AML-193 (cell line): ENCODE results near the gene CCDC7.
"Not testable (repeated sequence)": the region's sequence is repeated elsewhere in the genome, so short reads cannot be mapped to it uniquely, and the experiment has no call there.

Experiments used
- DNase-seq, 2 experiments: peaks; one replicate each; lab custom pipeline; 2025; lab: John Stamatoyannopoulos, UW

CCDC7 gene

GRCh38 chr10:32454148-32454547 lies 8.2 kb downstream of the CCDC7 start:
- no peak for DNase-seq

GRCh38 chr10:32459051-32459698 lies 13.2 kb downstream of the CCDC7 start:
- DNase-seq = no peak

- DNase-seq = no peak
These were observed 15.3 kb downstream of the CCDC7 start for GRCh38 chr10:32461203-32461602.

- no peak for DNase-seq
These were observed 25.3 kb downstream of the CCDC7 start for GRCh38 chr10:32471232-32471631.

- DNase-seq = no peak
These were observed 31.6 kb downstream of the CCDC7 start for GRCh38 chr10:32477499-32477898.

- DNase-seq = no peak
These were observed 35.7 kb downstream of the CCDC7 start for GRCh38 chr10:32481606-32482005.

GRCh38 chr10:32483019-32483502 lies 37.1 kb downstream of the CCDC7 start:
- DNase-seq = not testable (repeated sequence)

- not testable (repeated sequence) for DNase-seq
These were observed 42.1 kb downstream of the CCDC7 start for GRCh38 chr10:32488038-32488437.

- no peak for DNase-seq
These were observed 43.2 kb downstream of the CCDC7 start for GRCh38 chr10:32489158-32489557.

GRCh38 chr10:32489901-32490300 lies 44.0 kb downstream of the CCDC7 start:
- no peak for DNase-seq

- not testable (repeated sequence) for DNase-seq
These were observed 48.6 kb downstream of the CCDC7 start for GRCh38 chr10:32494562-32494961.

- not testable (repeated sequence) for DNase-seq
These were observed 54.2 kb downstream of the CCDC7 start for GRCh38 chr10:32500136-32500535.

GRCh38 chr10:32501906-32502305 lies 56.0 kb downstream of the CCDC7 start:
- no peak for DNase-seq

GRCh38 chr10:32505762-32506420 lies 60.0 kb downstream of the CCDC7 start:
- DNase-seq = not testable (repeated sequence)

GRCh38 chr10:32511599-32511998 lies 65.7 kb downstream of the CCDC7 start:
- DNase-seq = no peak

GRCh38 chr10:32516567-32517495 lies 70.9 kb downstream of the CCDC7 start:
- DNase-seq = no peak

- DNase-seq = no peak
These were observed 84.3 kb downstream of the CCDC7 start for GRCh38 chr10:32530231-32530630.

GRCh38 chr10:32538256-32538655 lies 92.3 kb downstream of the CCDC7 start:
- DNase-seq = no peak

GRCh38 chr10:32540691-32541470 lies 94.9 kb downstream of the CCDC7 start:
- no peak for DNase-seq

GRCh38 chr10:32548208-32548607 lies 102.3 kb downstream of the CCDC7 start:
- DNase-seq = no peak

GRCh38 chr10:32556783-32557395 lies 110.9 kb downstream of the CCDC7 start:
- DNase-seq = peak; percentile 2 to 3
